ENCODE measurements around the gene GARIN5B.
"Not testable (repeated sequence)": the region's sequence is repeated elsewhere in the genome, so short reads cannot be mapped to it uniquely, and the experiment has no call there.

The GARIN5B gene

DNA sequence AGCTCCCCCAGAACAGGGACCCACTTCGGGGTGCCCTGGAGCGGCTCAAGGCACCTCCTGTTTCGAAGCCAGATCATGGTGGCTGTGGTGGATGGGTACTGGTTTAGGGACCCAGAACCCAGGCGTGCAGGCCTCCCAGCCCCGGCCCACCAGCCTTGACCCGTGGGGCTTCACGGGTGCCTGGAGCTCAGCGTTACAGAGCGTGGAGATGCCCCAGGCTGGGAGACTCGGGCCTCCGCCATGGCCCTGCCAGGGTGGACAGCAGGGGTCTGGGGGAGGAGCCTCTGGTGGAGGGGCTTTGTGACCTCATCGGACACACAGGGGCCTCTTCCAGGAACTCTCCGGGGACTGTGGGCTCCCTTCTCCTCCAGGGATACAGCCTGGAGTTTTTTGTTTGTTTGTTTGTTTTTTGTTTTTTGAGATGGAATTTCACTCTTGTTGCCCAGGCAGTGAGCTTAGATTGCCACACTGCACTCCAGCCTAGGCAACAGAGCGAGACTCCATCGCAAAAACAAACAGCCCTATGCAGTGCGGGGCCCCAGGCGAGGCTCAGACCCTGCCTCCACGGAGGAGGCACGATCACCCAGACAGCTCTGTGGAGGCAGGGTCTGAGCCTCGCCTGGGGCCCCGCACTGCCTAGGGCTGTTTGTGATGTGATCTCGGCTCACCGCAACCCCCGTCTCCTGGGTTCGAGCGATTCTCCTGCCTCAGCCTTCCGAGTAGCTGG is at the start of gene GARIN5B:
TSS of gene GARIN5B (minus strand) at position 271 of the 727 bp plus-strand sequence. CDS start at position 77, 194 bp downstream.
- TF ChIP-seq, protein P1, sequence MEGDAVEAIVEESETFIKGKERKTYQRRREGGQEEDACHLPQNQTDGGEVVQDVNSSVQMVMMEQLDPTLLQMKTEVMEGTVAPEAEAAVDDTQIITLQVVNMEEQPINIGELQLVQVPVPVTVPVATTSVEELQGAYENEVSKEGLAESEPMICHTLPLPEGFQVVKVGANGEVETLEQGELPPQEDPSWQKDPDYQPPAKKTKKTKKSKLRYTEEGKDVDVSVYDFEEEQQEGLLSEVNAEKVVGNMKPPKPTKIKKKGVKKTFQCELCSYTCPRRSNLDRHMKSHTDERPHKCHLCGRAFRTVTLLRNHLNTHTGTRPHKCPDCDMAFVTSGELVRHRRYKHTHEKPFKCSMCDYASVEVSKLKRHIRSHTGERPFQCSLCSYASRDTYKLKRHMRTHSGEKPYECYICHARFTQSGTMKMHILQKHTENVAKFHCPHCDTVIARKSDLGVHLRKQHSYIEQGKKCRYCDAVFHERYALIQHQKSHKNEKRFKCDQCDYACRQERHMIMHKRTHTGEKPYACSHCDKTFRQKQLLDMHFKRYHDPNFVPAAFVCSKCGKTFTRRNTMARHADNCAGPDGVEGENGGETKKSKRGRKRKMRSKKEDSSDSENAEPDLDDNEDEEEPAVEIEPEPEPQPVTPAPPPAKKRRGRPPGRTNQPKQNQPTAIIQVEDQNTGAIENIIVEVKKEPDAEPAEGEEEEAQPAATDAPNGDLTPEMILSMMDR (IDR thresholded peaks at IDR 0.05; ENCODE audit: poor library complexity, severe bottlenecking): no peak
- Histone ChIP-seq H3K4me3 (ENCODE audit: severe bottlenecking) (no peak within 1 kb of the TSS), H3K27me3 (ENCODE audit: insufficient read depth, poor library complexity, severe bottlenecking) (no peaks in the 10 kb centered on the region), H3K4me1 (ENCODE audit: insufficient read depth, poor library complexity, severe bottlenecking) (no peaks in the 10 kb centered on the region), H3K9me3 (ENCODE audit: severe bottlenecking) (no peaks in the 10 kb centered on the region), H3K36me3 (ENCODE audit: low read depth) (no peaks in the 10 kb centered on the region), H3K27ac (ENCODE audit: poor library complexity, severe bottlenecking) (no peak within 1 kb of the TSS)
- no peak for DNase-seq (ENCODE audit: low spot score)
- ATAC-seq (ENCODE audit: low read depth): 0 out of 3 replicates have a peak, but pooled peaks have one; percentile 5

DNA sequence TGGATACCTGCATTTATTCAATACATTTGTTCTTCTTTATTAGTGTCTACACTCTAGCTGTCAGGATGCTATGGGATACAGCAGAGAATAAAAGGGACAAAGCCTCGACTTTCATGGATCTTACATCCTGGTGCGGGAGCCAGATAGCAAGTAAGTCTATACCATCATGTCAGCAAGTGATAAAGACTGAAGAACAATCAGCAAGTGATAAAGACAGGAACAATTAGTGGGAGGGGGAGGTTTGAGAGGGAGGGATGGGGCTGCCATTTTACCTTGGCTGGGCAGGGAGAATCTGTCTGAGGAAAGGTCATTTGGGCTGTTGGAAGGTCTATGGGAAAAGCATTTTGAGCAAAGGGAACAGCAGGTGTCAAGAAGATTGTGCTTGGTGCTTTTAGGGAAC is 47.1 kb upstream of the GARIN5B start:
- Histone ChIP-seq H3K36me3 (ENCODE audit: low read depth) (peaks cover 17% of the 10 kb centered on the region), H3K27me3 (ENCODE audit: insufficient read depth, poor library complexity, severe bottlenecking) (no peaks in the 10 kb centered on the region), H3K4me1 (ENCODE audit: insufficient read depth, poor library complexity, severe bottlenecking) (peaks cover 12% of the 10 kb centered on the region), H3K27ac (ENCODE audit: poor library complexity, severe bottlenecking) (no peak overlapping the region), H3K9me3 (ENCODE audit: severe bottlenecking) (no peaks in the 10 kb centered on the region), H3K4me3 (ENCODE audit: severe bottlenecking) (no peak overlapping the region)
- ATAC-seq (ENCODE audit: low read depth): no peak
- DNase-seq (ENCODE audit: low spot score): no peak
- TF ChIP-seq, protein P1 (IDR thresholded peaks at IDR 0.05; ENCODE audit: poor library complexity, severe bottlenecking): no peak

DNA sequence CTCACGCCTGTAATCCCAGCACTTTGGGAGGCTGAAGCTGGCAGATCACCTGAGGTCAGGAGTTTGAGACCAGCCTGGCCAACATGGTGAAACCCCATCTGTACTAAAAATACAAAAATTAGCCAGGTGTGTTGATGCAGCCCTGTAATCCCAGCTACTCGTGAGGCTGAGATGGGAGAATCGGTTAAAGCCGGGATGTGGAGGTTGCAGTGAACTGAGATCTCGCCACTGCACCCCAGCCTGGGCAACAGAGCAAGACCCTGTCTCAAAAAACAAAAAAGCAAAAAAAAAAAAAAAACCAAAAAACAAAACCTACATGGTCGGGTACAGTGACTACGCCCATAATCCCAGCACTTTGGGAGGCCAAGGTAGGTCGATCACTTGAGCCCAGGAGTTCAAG is 46.1 kb upstream of the GARIN5B start:
- ATAC-seq (ENCODE audit: low read depth); H3K4me3 ChIP-seq (ENCODE audit: severe bottlenecking); H3K27me3 ChIP-seq (ENCODE audit: insufficient read depth, poor library complexity, severe bottlenecking); DNase-seq (ENCODE audit: low spot score); H3K9me3 ChIP-seq (ENCODE audit: severe bottlenecking); H3K27ac ChIP-seq (ENCODE audit: poor library complexity, severe bottlenecking): not testable (repeated sequence)
- peaks cover 27% of the 10 kb centered on the region for H3K36me3 ChIP-seq (ENCODE audit: low read depth)
- peaks cover 12% of the 10 kb centered on the region for H3K4me1 ChIP-seq (ENCODE audit: insufficient read depth, poor library complexity, severe bottlenecking)

DNA sequence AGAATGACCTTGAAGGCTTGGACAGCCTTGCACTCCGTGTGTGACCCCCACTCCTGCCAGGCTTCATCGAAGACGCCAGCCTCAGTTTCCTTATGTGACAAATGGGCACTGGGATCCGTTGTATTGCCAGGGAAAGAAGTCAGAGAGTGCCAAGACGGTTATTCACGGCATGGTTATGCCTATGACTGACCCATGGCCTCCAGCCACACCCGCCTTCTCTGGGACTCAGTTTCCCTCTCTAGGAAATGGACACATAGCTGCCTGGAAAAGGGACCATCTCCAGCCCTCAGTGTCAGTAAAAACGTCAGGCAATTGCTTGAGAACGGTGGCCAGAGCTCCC is 45.4 kb upstream of the GARIN5B start:
- Histone ChIP-seq H3K4me1 (ENCODE audit: insufficient read depth, poor library complexity, severe bottlenecking) (peaks cover 12% of the 10 kb centered on the region), H3K36me3 (ENCODE audit: low read depth) (peaks cover 34% of the 10 kb centered on the region), H3K27me3 (ENCODE audit: insufficient read depth, poor library complexity, severe bottlenecking) (no peaks in the 10 kb centered on the region), H3K27ac (ENCODE audit: poor library complexity, severe bottlenecking) (peak overlapping the region; percentile 80), H3K9me3 (ENCODE audit: severe bottlenecking) (no peaks in the 10 kb centered on the region), H3K4me3 (ENCODE audit: severe bottlenecking) (peak overlapping the region; percentile 87)
- TF ChIP-seq, protein P1 (IDR thresholded peaks at IDR 0.05; ENCODE audit: poor library complexity, severe bottlenecking): no peak
- ATAC-seq (ENCODE audit: low read depth): no peak
- DNase-seq (ENCODE audit: low spot score): no peak

DNA sequence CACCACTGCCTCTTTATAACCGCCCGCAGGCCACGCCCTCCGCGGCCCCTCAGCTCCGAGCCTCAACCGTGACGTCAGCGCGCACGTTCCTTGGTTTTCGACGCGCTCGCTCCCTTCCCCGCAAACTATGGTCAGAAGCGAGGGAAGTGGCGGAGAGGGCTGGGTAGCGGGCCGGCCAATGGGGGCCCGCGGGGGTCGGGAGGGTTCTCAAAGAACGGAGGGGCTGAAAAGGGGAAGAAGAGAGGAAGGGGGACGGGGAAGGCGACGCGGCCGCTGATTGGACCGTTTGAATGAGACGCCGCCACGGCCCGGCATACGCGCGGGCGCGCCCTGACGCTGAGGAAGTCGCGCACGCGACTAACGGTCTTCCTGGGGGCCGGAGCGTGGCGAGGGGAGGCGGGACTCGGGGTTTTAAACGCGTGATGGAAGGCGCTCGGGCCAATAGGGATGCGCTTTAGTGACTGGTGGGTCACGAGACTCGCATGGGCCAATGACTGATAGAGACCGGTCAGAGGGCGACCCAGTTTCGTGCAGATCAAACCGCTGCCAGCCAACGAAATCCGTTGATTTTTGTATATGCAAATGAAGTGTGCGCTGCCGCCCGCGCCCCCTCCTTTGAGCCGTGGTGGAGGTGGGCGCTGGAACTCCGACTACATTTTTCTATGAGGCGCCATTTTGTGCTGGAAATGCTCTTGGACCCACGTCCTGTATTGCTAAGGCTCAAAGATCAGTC is 44.9 kb upstream of the GARIN5B start:
- H3K4me1 ChIP-seq (ENCODE audit: insufficient read depth, poor library complexity, severe bottlenecking): peaks cover 12% of the 10 kb centered on the region
- peaks cover 39% of the 10 kb centered on the region for H3K36me3 ChIP-seq (ENCODE audit: low read depth)
- TF ChIP-seq, protein P1 (IDR thresholded peaks at IDR 0.05; ENCODE audit: poor library complexity, severe bottlenecking): no peak
- no peaks in the 10 kb centered on the region for H3K9me3 ChIP-seq (ENCODE audit: severe bottlenecking)
- DNase-seq (ENCODE audit: low spot score) (peak; percentile 96), ATAC-seq (ENCODE audit: low read depth) (peak; percentile 94)
- no peaks in the 10 kb centered on the region for H3K27me3 ChIP-seq (ENCODE audit: insufficient read depth, poor library complexity, severe bottlenecking)
- peak overlapping the region; percentile 80 for H3K27ac ChIP-seq (ENCODE audit: poor library complexity, severe bottlenecking)
- peak overlapping the region; percentile 87 for H3K4me3 ChIP-seq (ENCODE audit: severe bottlenecking)

DNA sequence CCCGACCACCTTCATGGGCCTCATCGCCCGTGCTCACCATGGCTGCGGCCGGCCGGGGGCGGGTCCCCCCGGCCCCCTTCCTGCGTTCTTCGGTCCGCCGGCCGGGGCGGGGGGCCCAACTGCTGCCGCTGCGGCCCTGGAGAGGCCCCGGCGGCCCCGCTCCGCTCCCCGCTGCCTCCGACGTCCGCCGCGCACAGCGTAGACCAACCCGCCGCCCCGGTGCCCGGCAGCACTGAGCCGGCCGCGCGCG is 44.4 kb upstream of the GARIN5B start, which contains the start of gene UBE2S:
TSS of gene UBE2S (minus strand) at position 239 of the 250 bp plus-strand sequence. CDS start at position 40, 199 bp downstream.
- H3K9me3 ChIP-seq (ENCODE audit: severe bottlenecking); DNase-seq (ENCODE audit: low spot score); H3K27me3 ChIP-seq (ENCODE audit: insufficient read depth, poor library complexity, severe bottlenecking): not testable (repeated sequence)
- ATAC-seq (ENCODE audit: low read depth): peak; percentile 69
- Histone ChIP-seq H3K36me3 (ENCODE audit: low read depth) (peaks cover 44% of the 10 kb centered on the region), H3K27ac (ENCODE audit: poor library complexity, severe bottlenecking) (peak within 1 kb of the TSS; percentile 80), H3K4me3 (ENCODE audit: severe bottlenecking) (peak within 1 kb of the TSS; percentile 87), H3K4me1 (ENCODE audit: insufficient read depth, poor library complexity, severe bottlenecking) (peaks cover 12% of the 10 kb centered on the region)

Data from RWPE2 (cell line).